H54 (cell line): ENCODE data around the gene LSM3.
"Not testable (repeated sequence)": the region's sequence is repeated elsewhere in the genome, so short reads cannot be mapped to it uniquely, and the experiment has no call there.

Experiments
- DNase-seq: peaks from one replicate; pipeline ENCODE4 v3.0.0; 2011; ENCODE audit warnings: low spot score, mixed read lengths; ENCODE audit not compliant: insufficient read length
- FAIRE-seq: peaks from 3 replicates; lab custom pipeline; 2011; peaks lifted over from hg19 to GRCh38; lab: Jason Lieb, UNC
- POLR2A ChIP-seq: IDR thresholded peaks from 2 replicates; pipeline ENCODE4 v1.6.1; 2011; ENCODE audit warnings: low read depth, mild to moderate bottlenecking, low read length

The LSM3 gene

GRCh38 chr3:14222457-14222856, 43.8 kb downstream of the LSM3 start:
- no peak for FAIRE-seq
- no peak for DNase-seq
- no peak for TF ChIP-seq POLR2A

DNA sequence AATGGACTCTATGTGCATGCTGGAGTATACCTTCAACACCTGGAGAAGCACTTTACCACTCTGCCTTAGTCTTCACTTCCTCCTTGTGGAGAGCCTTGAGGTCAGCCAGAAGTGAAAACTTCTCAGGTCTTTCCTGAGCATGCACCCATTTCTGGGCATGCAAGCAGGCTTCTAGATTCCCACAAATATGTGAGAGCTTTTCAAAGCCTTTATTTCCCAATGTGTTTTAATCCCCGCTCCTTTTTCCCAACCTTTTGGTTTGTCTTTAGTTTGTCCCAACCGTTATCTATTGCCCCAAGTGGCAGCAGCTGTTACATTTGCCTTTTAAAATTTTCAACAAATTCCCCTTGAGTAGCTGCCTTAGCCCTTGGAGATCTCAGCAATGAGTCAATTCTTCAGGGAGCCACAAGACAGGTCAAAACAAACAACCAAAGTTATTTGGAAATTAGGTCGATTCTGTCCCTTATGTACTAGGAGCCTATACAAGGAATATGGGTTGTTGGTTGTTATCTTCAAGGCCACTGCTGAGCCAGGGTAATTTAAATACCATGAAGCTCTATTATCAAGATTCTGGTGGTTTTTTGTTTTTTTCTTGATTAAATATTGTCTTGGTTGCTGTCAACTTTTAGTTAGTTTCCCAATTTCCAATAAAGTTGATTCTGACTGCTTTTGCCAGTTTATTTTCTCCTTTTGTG, 44.4 kb downstream of the LSM3 start:
- no peak for DNase-seq

DNA sequence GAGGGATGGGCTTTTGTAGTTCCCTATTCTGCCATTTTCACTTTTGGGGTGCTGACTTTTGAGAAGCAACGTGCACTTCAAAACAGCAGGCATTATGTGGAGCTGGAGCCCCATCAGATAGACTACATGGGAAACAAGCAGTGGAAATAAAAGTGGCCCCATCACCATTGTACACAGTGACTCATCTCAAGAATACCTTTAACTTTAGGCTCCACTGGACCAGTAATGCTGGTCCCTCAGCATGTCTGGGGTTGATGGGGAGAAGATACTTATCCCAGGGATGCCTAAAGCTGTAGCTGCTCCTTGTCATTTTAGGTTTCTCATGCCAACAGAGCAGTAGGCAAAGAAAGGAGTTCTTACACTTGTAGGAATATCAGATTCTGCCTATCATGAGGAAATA, 45.0 kb downstream of the LSM3 start:
- no peak for FAIRE-seq
- no peak for TF ChIP-seq POLR2A
- DNase-seq = no peak

More for the DNA sequence above, 44.4 kb downstream of the LSM3 start:
- TF ChIP-seq POLR2A = no peak
- FAIRE-seq = no peak

- DNase-seq = no peak
- no peak for TF ChIP-seq POLR2A
- FAIRE-seq = no peak
Observed at GRCh38 chr3:14224895-14225294, 46.3 kb downstream of the LSM3 start.

DNA sequence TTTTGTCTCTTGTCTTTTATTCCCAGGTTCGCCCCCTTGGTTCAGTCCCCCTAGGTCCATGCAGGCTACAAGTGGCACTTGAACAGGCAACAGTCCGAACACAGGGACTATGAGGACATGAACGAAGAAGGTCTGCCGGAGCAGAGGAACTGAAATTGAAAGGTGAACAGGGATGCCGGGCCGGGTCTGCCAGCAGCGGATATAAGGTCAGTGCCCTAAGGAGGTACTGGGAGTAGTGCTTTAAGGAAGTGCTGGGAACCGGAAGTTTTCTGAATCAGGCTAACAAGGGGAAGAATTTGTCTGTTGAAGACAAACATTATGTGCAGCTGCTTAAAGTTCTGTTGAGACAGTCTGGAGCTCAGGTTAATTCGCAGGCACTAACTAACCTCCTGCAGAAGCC, 46.8 kb downstream of the LSM3 start:
- TF ChIP-seq POLR2A = no peak
- FAIRE-seq = no peak
- no peak for DNase-seq

GRCh38 chr3:14226351-14226750, 47.7 kb downstream of the LSM3 start:
- FAIRE-seq, DNase-seq: not testable (repeated sequence)

DNA sequence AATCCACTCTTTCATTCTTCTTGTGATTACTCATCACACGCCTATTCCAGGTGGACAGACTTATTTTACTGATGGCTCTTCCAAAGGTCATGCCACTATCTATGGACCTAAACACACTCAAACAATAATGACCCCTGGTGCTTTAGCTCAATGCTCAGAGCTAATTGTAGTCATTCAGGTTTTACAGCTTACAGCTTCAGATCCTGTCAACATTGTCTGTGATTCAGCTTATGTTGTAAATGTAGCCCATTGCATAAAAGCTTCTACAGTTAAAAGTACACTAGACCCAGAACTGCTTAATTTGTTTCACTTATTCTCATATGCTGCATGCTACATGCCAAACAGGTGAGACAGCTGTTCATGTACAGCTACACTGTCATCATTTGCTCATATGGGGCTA, 49.2 kb downstream of the LSM3 start:
- no peak for FAIRE-seq
- DNase-seq = no peak
- no peak for TF ChIP-seq POLR2A

- no peak for TF ChIP-seq POLR2A
- FAIRE-seq (no peak), DNase-seq (no peak)
Observed at GRCh38 chr3:14228681-14229470, 50.3 kb downstream of the LSM3 start.

GRCh38 chr3:14229695-14230094, 51.1 kb downstream of the LSM3 start:
- FAIRE-seq, DNase-seq: not testable (repeated sequence)

GRCh38 chr3:14230729-14231128, 52.1 kb downstream of the LSM3 start:
- TF ChIP-seq POLR2A = no peak
- DNase-seq = no peak
- FAIRE-seq = no peak

GRCh38 chr3:14231145-14231990, 52.8 kb downstream of the LSM3 start:
- no peak for TF ChIP-seq POLR2A
- DNase-seq (no peak), FAIRE-seq (no peak)

DNA sequence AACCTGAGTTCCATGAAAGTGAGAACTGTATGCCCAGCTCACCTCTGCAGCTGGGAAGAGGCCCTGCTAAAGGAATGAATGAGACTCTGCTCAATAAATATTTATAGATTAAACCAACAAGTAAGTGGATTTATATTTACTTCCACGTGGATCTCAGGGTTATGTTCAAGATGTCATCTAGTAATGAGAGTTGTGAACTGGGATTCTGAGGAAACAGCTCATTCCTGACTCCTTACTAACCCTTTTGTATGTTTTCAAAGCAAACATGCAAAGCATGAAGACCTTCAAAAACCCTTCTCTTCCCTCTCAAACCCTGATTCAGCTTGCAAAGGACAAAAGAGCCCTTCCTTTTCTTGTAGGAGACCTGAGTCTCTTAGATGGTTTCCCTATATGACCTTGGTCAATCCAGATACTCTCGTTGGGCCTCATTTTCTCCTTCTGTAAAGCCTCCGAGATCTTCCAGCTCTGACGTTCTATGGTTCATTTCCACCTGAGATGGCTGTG, 53.4 kb downstream of the LSM3 start:
- FAIRE-seq (no peak), DNase-seq (no peak)
- TF ChIP-seq POLR2A = no peak

GRCh38 chr3:14234251-14235002, 55.8 kb downstream of the LSM3 start:
- DNase-seq (no peak), FAIRE-seq (no peak)
- no peak for TF ChIP-seq POLR2A
